ENCODE measurements around the gene CSK.
A peak's percentile ranks its signal among the peaks of the same experiment; 100 is the strongest.

DNA sequence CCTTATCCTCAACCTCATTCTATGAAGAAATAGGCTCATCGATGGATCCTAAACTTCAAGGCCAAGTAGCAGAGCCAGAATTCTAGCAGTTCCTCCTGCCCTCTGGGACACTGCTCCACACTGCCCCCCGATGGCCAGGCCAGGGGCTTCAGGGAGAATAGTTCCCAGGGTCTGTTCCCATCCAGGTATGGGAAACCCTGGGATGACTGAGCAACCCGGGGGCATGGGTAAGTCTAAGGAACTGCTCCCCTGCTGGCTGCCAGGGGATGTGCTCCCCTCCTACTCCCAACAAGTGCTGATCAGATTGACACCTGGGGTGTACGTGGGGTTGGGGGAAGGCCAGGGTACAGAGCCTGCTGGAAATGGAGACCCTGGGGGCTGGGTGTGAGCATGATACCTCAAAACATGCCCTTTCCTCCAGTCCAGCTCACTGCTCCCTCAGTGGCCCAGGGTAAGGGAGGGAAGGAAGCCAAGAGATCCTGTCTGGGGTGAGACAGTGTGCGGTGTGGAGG is 53.5 kb downstream of the CSK start:
- TF ChIP-seq, protein P1, sequence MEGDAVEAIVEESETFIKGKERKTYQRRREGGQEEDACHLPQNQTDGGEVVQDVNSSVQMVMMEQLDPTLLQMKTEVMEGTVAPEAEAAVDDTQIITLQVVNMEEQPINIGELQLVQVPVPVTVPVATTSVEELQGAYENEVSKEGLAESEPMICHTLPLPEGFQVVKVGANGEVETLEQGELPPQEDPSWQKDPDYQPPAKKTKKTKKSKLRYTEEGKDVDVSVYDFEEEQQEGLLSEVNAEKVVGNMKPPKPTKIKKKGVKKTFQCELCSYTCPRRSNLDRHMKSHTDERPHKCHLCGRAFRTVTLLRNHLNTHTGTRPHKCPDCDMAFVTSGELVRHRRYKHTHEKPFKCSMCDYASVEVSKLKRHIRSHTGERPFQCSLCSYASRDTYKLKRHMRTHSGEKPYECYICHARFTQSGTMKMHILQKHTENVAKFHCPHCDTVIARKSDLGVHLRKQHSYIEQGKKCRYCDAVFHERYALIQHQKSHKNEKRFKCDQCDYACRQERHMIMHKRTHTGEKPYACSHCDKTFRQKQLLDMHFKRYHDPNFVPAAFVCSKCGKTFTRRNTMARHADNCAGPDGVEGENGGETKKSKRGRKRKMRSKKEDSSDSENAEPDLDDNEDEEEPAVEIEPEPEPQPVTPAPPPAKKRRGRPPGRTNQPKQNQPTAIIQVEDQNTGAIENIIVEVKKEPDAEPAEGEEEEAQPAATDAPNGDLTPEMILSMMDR (conservative IDR thresholded peaks at IDR 0.05; ENCODE audit: low read length): peak; percentile 88
- no peak for TF ChIP-seq EZH2phosphoT487 (IDR thresholded peaks at IDR 0.05; ENCODE audit: borderline replicate concordance)
